Spinal cord (tissue), 10 donors: ENCODE measurements around the gene PUM1. TPM values are rescaled to one million over a fixed set of nuclear protein-coding genes. Genes with fewer than 3 reads are reported as not detected.

Experiments
- DNase-seq, 6 donors: peaks; one replicate each; pipeline versions ENCODE4 v3.0.0 to v3.0.0-alpha.2; 2013 to 2015; ENCODE audit warnings: low spot score in 6 of 6, low read depth in 4 of 6
- H3K27ac ChIP-seq: one replicate; pipeline ENCODE4 v1.5.1; 2013; ENCODE audit warnings: low read depth, low read length, control low read depth
- H3K27me3 ChIP-seq: one replicate; pipeline ENCODE4 v1.6.1; 2013; ENCODE audit warnings: low read length; ENCODE audit not compliant: control insufficient read depth, insufficient read depth
- H3K36me3 ChIP-seq: one replicate; pipeline ENCODE4 v1.6.1; 2013; ENCODE audit warnings: low read length; ENCODE audit not compliant: control insufficient read depth, insufficient read depth
- H3K4me1 ChIP-seq: one replicate; pipeline ENCODE4 v1.6.1; 2013; ENCODE audit warnings: low read length; ENCODE audit not compliant: control insufficient read depth, insufficient read depth
- H3K4me3 ChIP-seq: one replicate; pipeline ENCODE4 v1.5.1; 2013; ENCODE audit warnings: low read depth, low read length, control low read depth
- H3K9me3 ChIP-seq: one replicate; pipeline ENCODE4 v1.6.1; 2013; ENCODE audit warnings: low read length; ENCODE audit not compliant: control insufficient read depth, insufficient read depth
- WGBS: methylation state at CpG from one replicate; pipeline ENCODE4 v1.1.5; 2013; ENCODE audit warnings: missing lambda C conversion rate; ENCODE audit not compliant: insufficient coverage; 5-methylcytosine and 5-hydroxymethylcytosine counted together
- long read RNA-seq, 4 donors: transcript quantifications; one replicate each; lab custom pipeline, GENCODE V29; 2026
- polyA plus RNA-seq, 2 donors: library from polyadenylated mRNA; unstranded; fragments of 120-200 nt; gene quantifications; one replicate each; pipeline ENCODE4 v1.2.1, GENCODE V29; 2013; ENCODE audit not compliant: insufficient read length in 2 of 2
- total RNA-seq, 2 donors: library from RNA; depleted of rRNA in 1 of 2; stranded (reverse); fragments of 120-200 nt in 1 of 2; fragments of >200 nt in 1 of 2; gene quantifications; one replicate each; pipeline versions ENCODE4 v1.2.3 to v1.2.4, GENCODE V29; 2013 to 2014
- donor health status: healthy.

PUM1 gene
- total RNA-seq (10 to 100 TPM; 65.1 to 96.0 TPM), polyA plus RNA-seq (10 to 100 TPM; 70.2 to 86.0 TPM)
- long read RNA-seq, donor 1, full-length matches to known transcripts, result 5 of 49 reads
- long read RNA-seq, donor 1, partial matches to known transcripts, result 44 of 49 reads
- long read RNA-seq, donor 1, other reads (novel, unspliced or antisense), result 0 of 49 reads
- long read RNA-seq, donor 2, full-length matches to known transcripts, result 2 of 2 reads
- long read RNA-seq, donor 2, partial matches to known transcripts, result 0 of 2 reads
- long read RNA-seq, donor 2, other reads (novel, unspliced or antisense), result 0 of 2 reads
- long read RNA-seq, donor 3, full-length matches to known transcripts, result 1 of 7 reads
- long read RNA-seq, donor 3, partial matches to known transcripts, result 6 of 7 reads
- long read RNA-seq, donor 3, other reads (novel, unspliced or antisense), result 0 of 7 reads
- long read RNA-seq, donor 4, full-length matches to known transcripts, result 2 of 9 reads
- long read RNA-seq, donor 4, partial matches to known transcripts, result 7 of 9 reads
- long read RNA-seq, donor 4, other reads (novel, unspliced or antisense), result 0 of 9 reads

GRCh38 chr1:31065310-31066217 is at the start of gene PUM1:
TSS of gene PUM1 (minus strand) at chr1:31065717. CDS start at chr1:31059566, 6,151 bp downstream.
- Histone ChIP-seq H3K36me3 (peaks cover 3% of the 10 kb centered on the region), H3K4me3 (peak within 1 kb of the TSS; percentile 78), H3K4me1 (peaks cover 19% of the 10 kb centered on the region), H3K27me3 (no peaks in the 10 kb centered on the region), H3K27ac (peak within 1 kb of the TSS; percentile 93), H3K9me3 (no peaks in the 10 kb centered on the region)
- WGBS, result 0% methylated on average over 64 of the region's 72 CpGs
- peak; percentile 93 to 99 (median 96) for DNase-seq

GRCh38 chr1:31112266-31112935 is 46.9 kb upstream of the PUM1 start:
- WGBS, result 28% methylated on average over 10 of the region's 15 CpGs

DNA sequence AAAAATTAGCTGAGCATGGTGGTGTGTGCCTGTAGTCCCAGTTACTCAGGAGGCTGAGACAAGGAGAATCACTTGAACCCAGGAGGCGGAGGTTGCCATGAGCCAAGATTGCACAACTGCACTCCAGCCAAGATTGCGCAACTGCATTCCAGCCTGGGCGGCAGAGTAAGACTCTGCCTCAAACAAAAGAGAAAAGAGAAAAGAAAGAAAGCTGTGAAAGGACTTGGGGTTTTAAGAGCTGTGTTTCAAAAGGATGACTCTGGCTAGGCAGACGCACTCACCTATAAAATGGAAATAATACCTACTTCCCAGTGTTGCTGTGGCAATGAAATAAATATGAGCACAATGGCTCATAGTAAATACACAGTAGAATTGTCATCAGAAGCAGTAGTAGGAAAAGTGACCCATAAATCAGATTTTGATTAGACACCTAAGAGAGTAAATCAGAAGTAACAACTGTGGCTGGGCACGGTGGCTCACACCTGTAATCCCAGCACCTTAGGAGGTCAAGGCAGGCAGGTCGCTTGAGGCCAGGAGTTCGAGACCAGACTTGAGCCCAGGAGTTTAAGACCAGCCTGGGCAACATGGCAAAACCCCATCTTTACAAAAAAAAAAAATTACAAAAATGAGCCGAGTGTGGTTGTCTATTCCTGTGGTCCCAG is 45.9 kb upstream of the PUM1 start:
- peaks cover 2% of the 10 kb centered on the region for H3K27me3 ChIP-seq
- H3K9me3 ChIP-seq, result no peaks in the 10 kb centered on the region
- no peak for DNase-seq
- no peaks in the 10 kb centered on the region for H3K4me1 ChIP-seq
- 75% methylated on average over 2 of the region's 8 CpGs for WGBS
- no peak overlapping the region for H3K4me3 ChIP-seq
- H3K27ac ChIP-seq, result no peak overlapping the region
- H3K36me3 ChIP-seq, result no peaks in the 10 kb centered on the region

More at GRCh38 chr1:31112266-31112935, 46.9 kb upstream of the PUM1 start:
- Histone ChIP-seq H3K36me3 (no peaks in the 10 kb centered on the region), H3K27ac (no peak overlapping the region), H3K27me3 (peaks cover 2% of the 10 kb centered on the region), H3K4me3 (no peak overlapping the region), H3K4me1 (no peaks in the 10 kb centered on the region), H3K9me3 (no peaks in the 10 kb centered on the region)
- no peak for DNase-seq

- no peaks in the 10 kb centered on the region for H3K4me1 ChIP-seq
- no peak overlapping the region for H3K4me3 ChIP-seq
- peaks cover 2% of the 10 kb centered on the region for H3K27me3 ChIP-seq
- DNase-seq, result no peak
- WGBS, result 89% methylated on average over 6 of the region's 7 CpGs
- no peaks in the 10 kb centered on the region for H3K9me3 ChIP-seq
- H3K27ac ChIP-seq, result no peak overlapping the region
- no peaks in the 10 kb centered on the region for H3K36me3 ChIP-seq
Measured at GRCh38 chr1:31110846-31111245, 45.3 kb upstream of the PUM1 start.

- 87% methylated on average over 3 of the region's 5 CpGs for WGBS
- Histone ChIP-seq H3K4me3 (no peak overlapping the region), H3K4me1 (no peaks in the 10 kb centered on the region), H3K27ac (no peak overlapping the region), H3K9me3 (no peaks in the 10 kb centered on the region), H3K27me3 (peaks cover 2% of the 10 kb centered on the region), H3K36me3 (no peaks in the 10 kb centered on the region)
- no peak for DNase-seq
Measured at GRCh38 chr1:31108861-31109260, 43.3 kb upstream of the PUM1 start.

DNA sequence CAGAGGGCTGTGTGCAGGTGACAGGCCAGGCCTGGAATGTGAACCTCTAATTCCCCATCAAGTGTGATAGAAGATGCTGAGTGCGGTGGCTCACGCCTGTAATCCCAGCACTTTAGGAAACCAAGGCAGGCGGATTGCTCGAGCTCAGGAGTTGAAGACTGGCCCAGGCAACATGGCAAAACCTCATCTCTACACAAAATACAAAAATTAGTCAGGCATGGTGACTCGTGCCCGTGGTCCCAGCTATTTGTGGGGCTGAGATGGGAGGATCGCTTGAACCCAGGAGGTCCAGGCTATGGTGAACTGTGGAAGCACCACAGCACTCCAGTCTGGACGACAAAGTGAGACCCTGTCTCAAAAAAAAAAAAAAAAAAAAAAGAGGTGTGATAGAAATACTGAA is 40.1 kb upstream of the PUM1 start:
- WGBS, result 100% methylated on average over 2 of the region's 8 CpGs
- H3K9me3 ChIP-seq, result no peaks in the 10 kb centered on the region

DNA sequence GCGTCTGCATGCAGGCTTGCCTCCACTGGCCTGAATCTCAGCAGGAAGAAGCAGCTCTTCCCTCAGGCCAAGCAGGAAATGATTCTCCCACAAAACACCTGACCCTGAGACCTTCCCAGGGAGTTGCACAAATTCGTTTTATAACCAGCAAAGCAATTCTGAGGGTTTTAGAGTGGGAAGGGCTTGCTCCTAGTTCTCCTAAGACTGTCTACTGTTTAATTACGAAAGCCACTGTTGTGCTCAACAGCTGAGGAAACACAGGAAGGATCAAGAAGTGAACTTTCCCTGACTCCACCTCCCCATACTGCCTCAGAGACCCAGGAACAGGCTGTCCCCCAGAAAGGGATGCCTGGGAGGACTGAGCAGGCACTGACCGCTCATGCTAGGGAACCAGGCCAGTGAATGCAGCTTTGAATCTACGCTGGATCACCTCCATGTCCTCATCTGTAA is 37.0 kb upstream of the PUM1 start:
- peaks cover 2% of the 10 kb centered on the region for H3K4me1 ChIP-seq
- H3K36me3 ChIP-seq, result no peaks in the 10 kb centered on the region
- no peaks in the 10 kb centered on the region for H3K27me3 ChIP-seq
- WGBS, result 84% methylated on average over 3 of the region's 5 CpGs
- no peak overlapping the region for H3K4me3 ChIP-seq
- peak overlapping the region; percentile 16 for H3K27ac ChIP-seq
- H3K9me3 ChIP-seq, result no peaks in the 10 kb centered on the region
- peak in 1 of 6 donors; percentile 32 for DNase-seq

More for the DNA sequence above, 40.1 kb upstream of the PUM1 start:
- no peak overlapping the region for H3K27ac ChIP-seq
- no peak for DNase-seq
- no peak overlapping the region for H3K4me3 ChIP-seq
- no peaks in the 10 kb centered on the region for H3K27me3 ChIP-seq
- H3K36me3 ChIP-seq, result no peaks in the 10 kb centered on the region
- H3K4me1 ChIP-seq, result peaks cover 2% of the 10 kb centered on the region

GRCh38 chr1:31101147-31101502 is 35.6 kb upstream of the PUM1 start:
- no peak overlapping the region for H3K4me3 ChIP-seq
- no peaks in the 10 kb centered on the region for H3K36me3 ChIP-seq
- WGBS, result no CpG with 5 or more reads among the region's 4 CpGs
- no peaks in the 10 kb centered on the region for H3K27me3 ChIP-seq
- peaks cover 2% of the 10 kb centered on the region for H3K4me1 ChIP-seq
- no peaks in the 10 kb centered on the region for H3K9me3 ChIP-seq
- peak in 1 of 6 donors; percentile 26 for DNase-seq
- no peak overlapping the region for H3K27ac ChIP-seq
